ENCODE results near the gene CTNNA2. TPM values are rescaled to one million over a fixed set of nuclear protein-coding genes. Genes with fewer than 3 reads are reported as not detected.

The CTNNA2 gene
- polyA plus RNA-seq, 12 donors: 0.20 to 3.7 (median 0.85) TPM; not detected in 1

- DNase-seq: no peak
Measured at GRCh38 chr2:80324525-80324924, 811.7 kb downstream of the CTNNA2 start.

GRCh38 chr2:80326214-80326613 is 813.4 kb downstream of the CTNNA2 start:
- DNase-seq: no peak

- DNase-seq: no peak
Measured at GRCh38 chr2:80326861-80327260, 814.0 kb downstream of the CTNNA2 start.

- DNase-seq: no peak
Measured at GRCh38 chr2:80328159-80328571, 815.3 kb downstream of the CTNNA2 start.

GRCh38 chr2:80329491-80329890 is 816.6 kb downstream of the CTNNA2 start:
- no peak for DNase-seq

GRCh38 chr2:80330527-80331450 is 817.9 kb downstream of the CTNNA2 start:
- DNase-seq: no peak

GRCh38 chr2:80333886-80334285 is 821.0 kb downstream of the CTNNA2 start:
- DNase-seq: no peak

- no peak for DNase-seq
Measured at GRCh38 chr2:80335411-80335810, 822.6 kb downstream of the CTNNA2 start.

- no peak for DNase-seq
Measured at GRCh38 chr2:80338794-80339193, 825.9 kb downstream of the CTNNA2 start.

GRCh38 chr2:80340022-80340421 is 827.2 kb downstream of the CTNNA2 start:
- DNase-seq: no peak

- no peak for DNase-seq
Measured at GRCh38 chr2:80348078-80348477, 835.2 kb downstream of the CTNNA2 start.

GRCh38 chr2:80348953-80349352 is 836.1 kb downstream of the CTNNA2 start:
- no peak for DNase-seq

GRCh38 chr2:80351231-80351630 is 838.4 kb downstream of the CTNNA2 start:
- no peak for DNase-seq

GRCh38 chr2:80354858-80355257 is 842.0 kb downstream of the CTNNA2 start:
- DNase-seq: no peak

- no peak for DNase-seq
Measured at GRCh38 chr2:80361904-80362303, 849.1 kb downstream of the CTNNA2 start.

GRCh38 chr2:80363330-80363729 is 850.5 kb downstream of the CTNNA2 start:
- no peak for DNase-seq

GRCh38 chr2:80363791-80364349 is 851.0 kb downstream of the CTNNA2 start:
- no peak for DNase-seq

GRCh38 chr2:80364524-80365212 is 851.8 kb downstream of the CTNNA2 start:
- DNase-seq: no peak

- no peak for DNase-seq
Measured at GRCh38 chr2:80365762-80366161, 852.9 kb downstream of the CTNNA2 start.

- no peak for DNase-seq
Measured at GRCh38 chr2:80370375-80371009, 857.6 kb downstream of the CTNNA2 start.

GRCh38 chr2:80374105-80374504 is 861.3 kb downstream of the CTNNA2 start:
- no peak for DNase-seq

GRCh38 chr2:80377071-80377470 is 864.2 kb downstream of the CTNNA2 start:
- DNase-seq: no peak
